Measurements from ENCODE around the gene PAH. TPM values are rescaled to one million over a fixed set of nuclear protein-coding genes. Genes with fewer than 3 reads are reported as not detected.

Gene PAH
- total and polyA plus RNA-seq, 8 donors: 5.9 to 89.3 (median 16.3) TPM

GRCh38 chr12:102913453-102914226 lies 3.4 kb downstream of the PAH start:
- H3K9me3 ChIP-seq: no peaks in the 10 kb centered on the region
- ATAC-seq (no peak), FAIRE-seq (no peak), DNase-seq (no peak)
- no peak for TF ChIP-seq CTCF (IDR thresholded peaks at IDR 0.05)
- WGBS, 2 donors: 61 to 63% methylated on average over 2 of the region's 2 CpGs
- intact Hi-C loops (cut with DNase I): no loop called here
- H3K4me1 ChIP-seq: peaks cover 0 to 7% (median 0%) of the 10 kb centered on the region in 3 donors
- no peaks in the 10 kb centered on the region for H3K36me3 ChIP-seq
- no peaks in the 10 kb centered on the region for H3K27me3 ChIP-seq
- H3K27ac ChIP-seq: peak overlapping the region in 1 of 4 donors; percentile 10
- no peak overlapping the region for H3K4me3 ChIP-seq

GRCh38 chr12:102912258-102912657 lies 4.8 kb downstream of the PAH start:
- no peaks in the 10 kb centered on the region for H3K9me3 ChIP-seq
- DNase-seq (no peak), FAIRE-seq (peak; percentile 26), ATAC-seq (no peak)
- 73 to 82% methylated on average over 2 of the region's 2 CpGs for WGBS, 2 donors
- no peaks in the 10 kb centered on the region for H3K4me1 ChIP-seq
- no peak overlapping the region for H3K27ac ChIP-seq
- TF ChIP-seq CTCF (IDR thresholded peaks at IDR 0.05): no peak
- intact Hi-C loops (cut with DNase I): no loop called here
- H3K4me3 ChIP-seq: no peak overlapping the region
- no peaks in the 10 kb centered on the region for H3K27me3 ChIP-seq
- H3K36me3 ChIP-seq: no peaks in the 10 kb centered on the region

- H3K4me3 ChIP-seq: no peak overlapping the region
- DNase-seq (no peak), FAIRE-seq (no peak), ATAC-seq (no peak)
- H3K9me3 ChIP-seq: no peaks in the 10 kb centered on the region
- WGBS, 2 donors: 62 to 64% methylated on average over 3 of the region's 3 CpGs
- no peaks in the 10 kb centered on the region for H3K36me3 ChIP-seq
- H3K4me1 ChIP-seq: no peaks in the 10 kb centered on the region
- intact Hi-C loops (cut with DNase I): no loop called here
- H3K27me3 ChIP-seq: no peaks in the 10 kb centered on the region
- H3K27ac ChIP-seq: no peak overlapping the region
- TF ChIP-seq CTCF (IDR thresholded peaks at IDR 0.05): no peak
Observed at GRCh38 chr12:102911320-102911719, 5.7 kb downstream of the PAH start.

GRCh38 chr12:102910792-102911191 lies 6.3 kb downstream of the PAH start:
- intact Hi-C loops (cut with DNase I): no loop called here
- FAIRE-seq (no peak), ATAC-seq (no peak), DNase-seq (no peak)
- H3K36me3 ChIP-seq: no peaks in the 10 kb centered on the region
- TF ChIP-seq CTCF (IDR thresholded peaks at IDR 0.05): no peak
- H3K27me3 ChIP-seq: no peaks in the 10 kb centered on the region
- whole genome bisulfite sequencing, 2 donors: 76 to 80% methylated on average over 4 of the region's 4 CpGs
- H3K27ac ChIP-seq: no peak overlapping the region
- no peaks in the 10 kb centered on the region for H3K4me1 ChIP-seq
- H3K9me3 ChIP-seq: no peaks in the 10 kb centered on the region
- H3K4me3 ChIP-seq: no peak overlapping the region

- intact Hi-C loops (cut with DNase I): no loop called here
- Histone ChIP-seq H3K9me3 (no peaks in the 10 kb centered on the region), H3K27me3 (no peaks in the 10 kb centered on the region), H3K4me3 (no peak overlapping the region), H3K27ac (no peak overlapping the region), H3K4me1 (no peaks in the 10 kb centered on the region), H3K36me3 (no peaks in the 10 kb centered on the region)
- no peak for ATAC-seq
- TF ChIP-seq CTCF (IDR thresholded peaks at IDR 0.05): no peak
- DNase-seq: no peak
- WGBS, 2 donors: 84 to 87% methylated on average over 7 of the region's 7 CpGs
- no peak for FAIRE-seq
Observed at GRCh38 chr12:102910137-102910536, 6.9 kb downstream of the PAH start.

All from pancreas (tissue), 10 donors.